K562 (cell line): Measurements from ENCODE around the gene KRT75. TPM values are rescaled to one million over a fixed set of nuclear protein-coding genes. Genes with fewer than 3 reads are reported as not detected.

Source experiments
- ATAC-seq: fragments of 200-7000 bp; cut with Tn5 transposase; 3 replicates; pipeline ENCODE4 v1.9.1; 2020; ENCODE audit warnings: moderate library complexity
- BruUV-seq: library from RNA; stranded (reverse); fragments of 400-500 nt; replicated peaks from 2 replicates; lab custom pipeline; 2021; lab: Mats Ljungman, UMichigan
- CTCF ChIA-PET: fragments of 300-600 bp; formaldehyde crosslinking; extraction: SDS; loops from one replicate; lab custom pipeline; 2021; ENCODE audit warnings: low intra/inter-chr PET ratio; lab: Yijun Ruan, JAX
- POLR2A ChIA-PET: fragments of 300-600, 350-650 bp; sonication (Branson Sonifier 250); formaldehyde crosslinking; extraction: SDS; loops from one replicate; lab custom pipeline; 2021; ENCODE audit warnings: antibody characterized with exemption, inconsistent platforms; lab: Yijun Ruan, JAX
- DNase-seq, 4 experiments: peaks; one replicate each; pipeline versions ENCODE4 v3.0.0 to v3.0.0-alpha.2; 2011 to 2018; ENCODE audit warnings: low spot score in 3 of 4, mixed read lengths in 3 of 4; ENCODE audit errors: extremely low read depth in 1 of 4
- FAIRE-seq: peaks from 2 replicates; lab custom pipeline; 2011; peaks lifted over from hg19 to GRCh38; lab: Jason Lieb, UNC
- H2AFZ ChIP-seq: 2 replicates; pipeline ENCODE4 v1.6.0; 2011; ENCODE audit warnings: low read depth, low read length, control low read depth, inconsistent platforms
- H3K27ac ChIP-seq: fragments of 200-600 bp; 3 replicates; pipeline ENCODE4 v1.8.0; 2011; ENCODE audit warnings: low read depth, mild to moderate bottlenecking, control low read depth, inconsistent platforms, low read length, moderate library complexity, mixed read lengths; ENCODE audit errors: extremely low read depth
- H3K27me3 ChIP-seq, 2 experiments: fragments of 300-600 bp in 1 of 2; 2 replicates in 1 of 2; 3 replicates in 1 of 2; pipeline versions ENCODE4 v1.6.0 to v1.8.0; 2011; ENCODE audit warnings: inconsistent platforms in 2 of 2, low read length in 2 of 2, mild to moderate bottlenecking in 1 of 2, mixed read lengths in 1 of 2, moderate library complexity in 1 of 2; ENCODE audit not compliant: control insufficient read depth in 2 of 2, insufficient read depth in 2 of 2
- H3K36me3 ChIP-seq: fragments of 300-600 bp; 3 replicates; pipeline ENCODE4 v1.8.0; 2011; ENCODE audit warnings: mild to moderate bottlenecking, low read length, inconsistent platforms; ENCODE audit not compliant: control insufficient read depth, insufficient read depth
- H3K4me1 ChIP-seq, 2 experiments: fragments of 200-600 bp in 1 of 2; replicated peaks in 1 of 2; 2 replicates in 1 of 2; 3 replicates in 1 of 2; pipeline versions ENCODE4 v1.5.1 to v1.8.0; 2011; ENCODE audit warnings: inconsistent platforms in 2 of 2, low read length in 2 of 2, mild to moderate bottlenecking in 1 of 2, mixed read lengths in 1 of 2, moderate library complexity in 1 of 2; ENCODE audit not compliant: control insufficient read depth in 2 of 2, insufficient read depth in 2 of 2
- H3K4me2 ChIP-seq: 2 replicates; pipeline ENCODE4 v1.6.1; 2011; ENCODE audit warnings: low read length, control low read depth, inconsistent platforms, mixed read lengths; ENCODE audit not compliant: insufficient read depth
- H3K4me3 ChIP-seq: fragments of 200-600 bp; sonication (generic), shearing (Covaris generic); 2 replicates; pipeline ENCODE4 v1.5.1; 2016; ENCODE audit warnings: control low read depth, inconsistent platforms
- H3K79me2 ChIP-seq: fragments of 200-600 bp; 3 replicates; pipeline ENCODE4 v1.8.0; 2011; ENCODE audit warnings: low read length, inconsistent platforms; ENCODE audit not compliant: control insufficient read depth, insufficient read depth
- H3K9ac ChIP-seq, 2 experiments: 2 replicates each; pipeline versions ENCODE4 v1.6.0 to v1.6.1; 2011; ENCODE audit warnings: low read depth in 2 of 2, low read length in 2 of 2, control low read depth in 1 of 2, inconsistent platforms in 1 of 2, mild to moderate bottlenecking in 1 of 2, mixed read lengths in 1 of 2; ENCODE audit not compliant: insufficient read depth in 1 of 2
- H3K9me1 ChIP-seq: one replicate; pipeline ENCODE4 v1.6.0; 2011; ENCODE audit warnings: inconsistent platforms, mild to moderate bottlenecking, low read length, moderate library complexity; ENCODE audit not compliant: control insufficient read depth, insufficient read depth
- H3K9me3 ChIP-seq: replicated peaks from 2 replicates; pipeline ENCODE4 v1.5.1; 2011; ENCODE audit warnings: low read depth, low read length, inconsistent platforms; ENCODE audit not compliant: control insufficient read depth, insufficient read depth
- H4K20me1 ChIP-seq: replicated peaks from 2 replicates; pipeline ENCODE4 v1.6.1; 2011; ENCODE audit warnings: low read length, inconsistent platforms, mixed read lengths; ENCODE audit not compliant: control insufficient read depth, insufficient read depth
- FOXK2 ChIP-seq, 2 experiments: fragments of 450-650 bp; IDR thresholded peaks in 1 of 2; conservative IDR thresholded peaks in 1 of 2; 2 replicates each; pipeline ENCODE4 v1.6.1; 2016; ENCODE audit warnings: low read depth in 2 of 2, mild to moderate bottlenecking in 1 of 2
- FUS ChIP-seq: fragments of 200-400 bp; formaldehyde crosslinking; optimal IDR thresholded peaks from 2 replicates; pipeline ENCODE3; 2017; ENCODE audit warnings: low read depth, low read length
- HMG20B ChIP-seq: fragments of 250-450 bp; sonication (Bioruptor Pico); IDR thresholded peaks from 2 replicates; pipeline ENCODE4 v1.5.0; 2021; ENCODE audit warnings: mild to moderate bottlenecking
- KAT2B ChIP-seq: IDR thresholded peaks from one replicate; pipeline ENCODE4 v1.6.1; 2012; ENCODE audit warnings: low read depth, mild to moderate bottlenecking, control low read depth, inconsistent platforms, low read length, moderate library complexity
- MIER1 ChIP-seq: fragments of 450-650 bp; IDR thresholded peaks from 2 replicates; pipeline ENCODE4 v1.6.1; 2016; ENCODE audit warnings: antibody characterized with exemption, mild to moderate bottlenecking, low read depth
- NFYB ChIP-seq: IDR thresholded peaks from 2 replicates; pipeline ENCODE4 v1.6.1; 2011; ENCODE audit warnings: mild to moderate bottlenecking, moderate library complexity; ENCODE audit not compliant: insufficient read length; ENCODE audit errors: extremely low read depth
- NR1H2 ChIP-seq: sonication (generic); formaldehyde crosslinking; IDR thresholded peaks from 2 replicates; pipeline ENCODE4 v1.4.0; 2020; ENCODE audit warnings: mild to moderate bottlenecking, missing genetic modification reagents
- PHF20 ChIP-seq: fragments of 450-650 bp; IDR thresholded peaks from 2 replicates; pipeline ENCODE4 v1.6.1; 2018; ENCODE audit not compliant: partially characterized antibody
- RBM34 ChIP-seq: fragments of 200-400 bp; formaldehyde crosslinking; IDR thresholded peaks from 2 replicates; pipeline ENCODE4 v1.6.1; 2018; ENCODE audit warnings: low read length, borderline replicate concordance; ENCODE audit not compliant: insufficient read depth
- THRAP3 ChIP-seq: fragments of 450-650 bp; IDR thresholded peaks from 2 replicates; pipeline ENCODE4 v1.6.1; 2016; ENCODE audit warnings: mild to moderate bottlenecking, inconsistent platforms, borderline replicate concordance
- ZNF121 ChIP-seq: sonication (generic); formaldehyde crosslinking; conservative IDR thresholded peaks from 2 replicates; pipeline ENCODE4 v1.8.0; 2022; ENCODE audit warnings: missing genetic modification reagents
- ZNF75A ChIP-seq: fragments of 450-650 bp; formaldehyde crosslinking; IDR thresholded peaks from 2 replicates; pipeline ENCODE4 v1.4.0; 2020; ENCODE audit warnings: mild to moderate bottlenecking
- ZNF77 ChIP-seq: fragments of 250-450 bp; sonication (Bioruptor Pico); IDR thresholded peaks from 2 replicates; pipeline ENCODE4 v1.5.0; 2020
- WGBS: fragments of 100-300 bp; shearing (Covaris generic); methylation state at CpG from one replicate; pipeline ENCODE4 v1.1.6; 2016; ENCODE audit warnings: low coverage, mixed read lengths; ENCODE audit not compliant: insufficient coverage; ENCODE audit errors: missing lambda C conversion rate; 5-methylcytosine and 5-hydroxymethylcytosine counted together
- in situ Hi-C: fragments of 300-500 bp; cut with MboI; formaldehyde crosslinking; loops from 4 replicates; pipeline ENCODE4 v1.15.0; 2018; ENCODE audit warnings: inconsistent platforms, mixed read lengths
- intact Hi-C: fragments of 100-400 bp; cut with micrococcal nuclease; formaldehyde crosslinking; loops from 2 replicates; pipeline ENCODE4 v1.14.2; 2022
- polyA plus RNA-seq, 8 experiments: library from polyadenylated mRNA; depleted of rRNA in 4 of 8; stranded (reverse) in 5 of 8; unstranded in 3 of 8; fragments of >200 nt; fragmentation: Nextera tagmentation in 2 of 8; fragmentation: Illumina TruSeq in 1 of 8; extraction: Ambion mirVana in 2 of 8; extraction: Trizol in 1 of 8; gene quantifications; 2 replicates each; pipeline versions ENCODE4 v1.2.1 to v1.2.3, GENCODE V29; 2011 to 2014; ENCODE audit warnings: inconsistent platforms in 1 of 8, missing spikeins in 1 of 8
- total RNA-seq, 7 experiments: library from RNA; depleted of rRNA in 6 of 7; stranded (reverse); fragments of >200 nt in 6 of 7; fragmentation: Illumina TruSeq in 2 of 7; extraction: Trizol in 2 of 7; gene quantifications; 2 replicates each; pipeline versions ENCODE4 v1.2.1 to v1.2.3, GENCODE V29; 2011 to 2021; ENCODE audit warnings: low replicate concordance in 1 of 7
- TF ChIP-seq, protein P1 (sequence below): fragments of 450-650 bp; formaldehyde crosslinking; IDR thresholded peaks from 2 replicates; pipeline ENCODE4 v1.4.0; 2022; ENCODE audit warnings: mild to moderate bottlenecking, moderate library complexity
- TF ChIP-seq, protein P2 (sequence below): sonication (generic); formaldehyde crosslinking; IDR thresholded peaks from 2 replicates; pipeline ENCODE4 v1.4.0; 2020; ENCODE audit warnings: mild to moderate bottlenecking, missing genetic modification reagents

KRT75 gene
- total and polyA plus RNA-seq, 9 of the 15 experiments (the other 6 are each of a cell fraction or from before 2014, with no cell fraction given) = not detected

DNA sequence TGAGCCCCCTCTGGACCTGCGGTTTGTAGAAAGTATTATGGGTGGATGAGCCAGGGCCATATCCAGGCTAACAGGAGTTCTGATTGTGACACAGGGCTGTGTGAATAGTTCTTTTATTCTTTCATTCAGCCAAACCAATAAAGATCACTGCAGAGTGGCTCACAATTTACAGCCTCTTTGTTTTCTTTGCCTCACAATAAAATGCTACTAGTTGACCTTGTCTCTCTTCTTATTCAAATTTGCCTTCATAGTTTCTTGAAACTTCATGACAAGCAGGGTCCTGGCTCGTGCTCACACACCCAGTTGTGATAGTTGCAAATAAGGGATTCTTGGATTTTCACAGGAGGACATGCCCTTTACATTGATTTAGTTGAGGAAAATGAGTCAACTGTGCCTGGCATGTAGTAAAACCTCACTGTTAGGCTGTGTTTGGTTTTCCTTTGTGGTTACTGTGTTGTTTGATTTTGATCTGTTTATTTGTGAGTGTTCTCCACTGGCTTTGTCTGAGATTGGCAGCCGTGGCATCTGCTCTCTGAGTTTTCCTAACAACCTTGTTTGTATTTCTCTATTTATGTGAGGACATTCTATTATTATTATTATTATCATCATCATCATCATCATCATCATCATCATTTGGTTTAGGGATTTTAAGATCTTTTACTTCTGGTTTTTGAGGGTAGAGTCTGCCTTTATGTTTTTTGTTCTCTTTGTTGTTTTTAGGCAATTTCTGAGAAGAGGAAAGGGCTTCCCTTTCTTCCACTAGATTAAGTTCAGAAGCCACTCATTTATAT lies 20.4 kb upstream of the KRT75 start:
- no peaks in the 10 kb centered on the region for H4K20me1 ChIP-seq
- ChIA-PET CTCF (no interaction called here), POLR2A (no interaction called here)
- in situ Hi-C loops (no loop called here), intact Hi-C loops (no loop called here)
- 0% methylated on average over 3 of the region's 3 CpGs for WGBS
- no peak for ATAC-seq
- H3K4me3 ChIP-seq = no peak overlapping the region
- no peaks in the 10 kb centered on the region for H3K9me3 ChIP-seq
- no peaks in the 10 kb centered on the region for H3K36me3 ChIP-seq
- H3K79me2 ChIP-seq = no peaks in the 10 kb centered on the region
- H3K4me1 ChIP-seq = no peaks in the 10 kb centered on the region
- no peak for DNase-seq
- H2AFZ ChIP-seq = no peak overlapping the region
- no peak overlapping the region for H3K27ac ChIP-seq
- H3K4me2 ChIP-seq = no peak overlapping the region
- H3K9me1 ChIP-seq = no peaks in the 10 kb centered on the region
- BruUV-seq = no TSS peak
- FAIRE-seq = no peak
- H3K9ac ChIP-seq = no peak overlapping the region
- peaks cover 2 to 5% of the 10 kb centered on the region in 2 experiments; a peak in 2 of 5 replicates for H3K27me3 ChIP-seq
- no peak for TF ChIP-seq MIER1
- TF ChIP-seq NR1H2 (CRISPR knock-in tag) = no peak
- no peak for TF ChIP-seq FUS
- TF ChIP-seq, protein P1, sequence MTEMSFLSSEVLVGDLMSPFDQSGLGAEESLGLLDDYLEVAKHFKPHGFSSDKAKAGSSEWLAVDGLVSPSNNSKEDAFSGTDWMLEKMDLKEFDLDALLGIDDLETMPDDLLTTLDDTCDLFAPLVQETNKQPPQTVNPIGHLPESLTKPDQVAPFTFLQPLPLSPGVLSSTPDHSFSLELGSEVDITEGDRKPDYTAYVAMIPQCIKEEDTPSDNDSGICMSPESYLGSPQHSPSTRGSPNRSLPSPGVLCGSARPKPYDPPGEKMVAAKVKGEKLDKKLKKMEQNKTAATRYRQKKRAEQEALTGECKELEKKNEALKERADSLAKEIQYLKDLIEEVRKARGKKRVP (CRISPR knock-in tag) = no peak
- no peak for TF ChIP-seq PHF20
- no peak for TF ChIP-seq HMG20B (CRISPR knock-in tag)
- no peak for TF ChIP-seq NFYB
- no peak for TF ChIP-seq FOXK2 (conservative IDR thresholded peaks at IDR 0.05 in 1 of 2, IDR thresholded peaks at IDR 0.05 in 1 of 2; ENCODE audit: low read depth in 2 of 2)
- no peak for TF ChIP-seq KAT2B
- no peak for TF ChIP-seq RBM34
- no peak for TF ChIP-seq ZNF121
- no peak for TF ChIP-seq ZNF75A (CRISPR knock-in tag)
- TF ChIP-seq, protein P2, sequence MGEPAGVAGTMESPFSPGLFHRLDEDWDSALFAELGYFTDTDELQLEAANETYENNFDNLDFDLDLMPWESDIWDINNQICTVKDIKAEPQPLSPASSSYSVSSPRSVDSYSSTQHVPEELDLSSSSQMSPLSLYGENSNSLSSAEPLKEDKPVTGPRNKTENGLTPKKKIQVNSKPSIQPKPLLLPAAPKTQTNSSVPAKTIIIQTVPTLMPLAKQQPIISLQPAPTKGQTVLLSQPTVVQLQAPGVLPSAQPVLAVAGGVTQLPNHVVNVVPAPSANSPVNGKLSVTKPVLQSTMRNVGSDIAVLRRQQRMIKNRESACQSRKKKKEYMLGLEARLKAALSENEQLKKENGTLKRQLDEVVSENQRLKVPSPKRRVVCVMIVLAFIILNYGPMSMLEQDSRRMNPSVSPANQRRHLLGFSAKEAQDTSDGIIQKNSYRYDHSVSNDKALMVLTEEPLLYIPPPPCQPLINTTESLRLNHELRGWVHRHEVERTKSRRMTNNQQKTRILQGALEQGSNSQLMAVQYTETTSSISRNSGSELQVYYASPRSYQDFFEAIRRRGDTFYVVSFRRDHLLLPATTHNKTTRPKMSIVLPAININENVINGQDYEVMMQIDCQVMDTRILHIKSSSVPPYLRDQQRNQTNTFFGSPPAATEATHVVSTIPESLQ (CRISPR knock-in tag) = no peak
- no peak for TF ChIP-seq THRAP3
- no peak for TF ChIP-seq ZNF77 (CRISPR knock-in tag)
